WTC11 (cell line): ENCODE data around the gene TRIM66. TPM values are rescaled to one million over a fixed set of nuclear protein-coding genes. Genes with fewer than 3 reads are reported as not detected.

Experiments
- total RNA-seq: library from RNA; stranded (reverse); gene quantifications from 3 replicates; pipeline ENCODE4 v1.2.3, GENCODE V29; 2021

Gene TRIM66
- total RNA-seq, 1 experiment from 2014 or later = 5.6 TPM

Other genes starting within 250 kb of the TRIM66 start
- gene STK33, start 88.4 kb downstream of the TRIM66 start, total RNA-seq = 13.2 to 16.7 TPM (median 13.3 TPM) in 3 replicates
- 1,103 to 1,198 TPM (median 1,179 TPM) in 3 replicates for gene RPL27A, start 127 bp upstream of the TRIM66 start, total RNA-seq
- gene AKIP1, start 228.5 kb upstream of the TRIM66 start, total RNA-seq = 21.1 to 26.0 TPM (median 22.0 TPM) in 3 replicates